ENCODE data around the gene TMEM41A. TPM values are rescaled to one million over a fixed set of nuclear protein-coding genes. Genes with fewer than 3 reads are reported as not detected.
"Not testable (repeated sequence)": the region's sequence is repeated elsewhere in the genome, so short reads cannot be mapped to it uniquely, and the experiment has no call there.

TMEM41A gene
- total RNA-seq, 1 experiment from 2014 or later, result 53.6 TPM

DNA sequence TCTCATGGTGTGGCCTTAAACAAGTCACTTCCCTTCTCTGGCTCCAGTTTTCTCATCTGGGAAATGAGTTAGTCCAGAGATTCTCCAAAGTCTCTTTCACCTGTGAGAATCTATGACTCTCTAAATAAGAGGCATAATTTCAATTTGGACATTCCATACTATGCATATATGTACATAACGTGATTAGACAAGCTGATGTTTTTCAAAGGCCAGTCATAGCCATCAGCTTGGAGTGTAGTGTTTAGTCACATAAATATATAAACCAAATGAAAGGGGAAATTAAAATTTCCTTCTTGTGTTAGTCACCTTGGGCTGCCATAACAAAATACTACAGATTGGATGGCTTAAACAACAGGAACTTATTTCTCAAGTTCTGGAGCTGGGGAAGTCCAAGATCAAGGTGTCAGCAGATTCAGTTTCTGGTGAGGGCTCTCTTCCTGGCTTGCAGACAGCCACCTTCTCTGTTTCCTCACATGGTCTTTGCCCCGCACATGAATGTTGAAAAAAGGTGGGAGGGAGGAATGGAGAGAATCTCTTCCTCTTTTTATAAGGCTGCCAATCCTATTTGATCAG is 19.4 kb downstream of the TMEM41A start:
- BruUV-seq (replicated peaks), result no TSS peak
- TF ChIP-seq, protein P1, sequence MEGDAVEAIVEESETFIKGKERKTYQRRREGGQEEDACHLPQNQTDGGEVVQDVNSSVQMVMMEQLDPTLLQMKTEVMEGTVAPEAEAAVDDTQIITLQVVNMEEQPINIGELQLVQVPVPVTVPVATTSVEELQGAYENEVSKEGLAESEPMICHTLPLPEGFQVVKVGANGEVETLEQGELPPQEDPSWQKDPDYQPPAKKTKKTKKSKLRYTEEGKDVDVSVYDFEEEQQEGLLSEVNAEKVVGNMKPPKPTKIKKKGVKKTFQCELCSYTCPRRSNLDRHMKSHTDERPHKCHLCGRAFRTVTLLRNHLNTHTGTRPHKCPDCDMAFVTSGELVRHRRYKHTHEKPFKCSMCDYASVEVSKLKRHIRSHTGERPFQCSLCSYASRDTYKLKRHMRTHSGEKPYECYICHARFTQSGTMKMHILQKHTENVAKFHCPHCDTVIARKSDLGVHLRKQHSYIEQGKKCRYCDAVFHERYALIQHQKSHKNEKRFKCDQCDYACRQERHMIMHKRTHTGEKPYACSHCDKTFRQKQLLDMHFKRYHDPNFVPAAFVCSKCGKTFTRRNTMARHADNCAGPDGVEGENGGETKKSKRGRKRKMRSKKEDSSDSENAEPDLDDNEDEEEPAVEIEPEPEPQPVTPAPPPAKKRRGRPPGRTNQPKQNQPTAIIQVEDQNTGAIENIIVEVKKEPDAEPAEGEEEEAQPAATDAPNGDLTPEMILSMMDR (IDR thresholded peaks at IDR 0.05; ENCODE audit: unreplicated experiment), result no peak
- DNase-seq, result no peak
- intact Hi-C loops (cut with micrococcal nuclease; ENCODE audit: unreplicated experiment), result no loop called here
- Mint-ChIP-seq H3K36me3 (ENCODE audit: insufficient read depth, unreplicated experiment) (peaks cover 82% of the 10 kb centered on the region), H3K4me1 (ENCODE audit: low read depth, unreplicated experiment) (no peaks in the 10 kb centered on the region), H3K27ac (ENCODE audit: unreplicated experiment) (no peak overlapping the region), H3K4me3 (ENCODE audit: low read depth, unreplicated experiment) (no peak overlapping the region), H3K27me3 (ENCODE audit: unreplicated experiment) (no peaks in the 10 kb centered on the region), H3K9me3 (ENCODE audit: low read depth, unreplicated experiment) (no peaks in the 10 kb centered on the region)
- CTCF ChIA-PET, result interaction anchor here (0.7 to 1.6 kb wide), 2 partner anchors 20 to 1843 kb away, joined by 3 to 4 read pairs; partner anchors contain the start of gene TMEM41A

DNA sequence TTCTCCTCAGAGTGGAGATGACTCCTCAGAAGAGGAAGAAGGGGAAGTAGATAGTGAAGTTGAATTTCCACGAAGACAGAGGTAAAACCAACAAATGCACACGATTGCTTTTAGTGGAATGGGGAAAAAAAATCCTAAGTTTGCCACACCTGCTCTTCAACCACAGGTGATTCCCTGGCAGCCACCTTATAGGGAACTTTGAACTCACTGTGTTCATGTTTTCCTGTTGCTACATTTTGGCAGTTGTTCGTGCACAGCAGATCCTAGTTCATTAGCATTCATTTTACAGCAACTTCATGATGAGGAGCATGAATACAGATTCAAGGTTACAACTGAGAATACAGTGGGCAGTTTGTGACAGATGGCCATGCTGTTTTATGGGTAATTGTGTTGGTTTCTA is 21.5 kb downstream of the TMEM41A start:
- BruUV-seq (replicated peaks), result no TSS peak
- H3K36me3 Mint-ChIP-seq (ENCODE audit: insufficient read depth, unreplicated experiment), result peaks cover 82% of the 10 kb centered on the region
- CTCF ChIA-PET, result no interaction called here

DNA sequence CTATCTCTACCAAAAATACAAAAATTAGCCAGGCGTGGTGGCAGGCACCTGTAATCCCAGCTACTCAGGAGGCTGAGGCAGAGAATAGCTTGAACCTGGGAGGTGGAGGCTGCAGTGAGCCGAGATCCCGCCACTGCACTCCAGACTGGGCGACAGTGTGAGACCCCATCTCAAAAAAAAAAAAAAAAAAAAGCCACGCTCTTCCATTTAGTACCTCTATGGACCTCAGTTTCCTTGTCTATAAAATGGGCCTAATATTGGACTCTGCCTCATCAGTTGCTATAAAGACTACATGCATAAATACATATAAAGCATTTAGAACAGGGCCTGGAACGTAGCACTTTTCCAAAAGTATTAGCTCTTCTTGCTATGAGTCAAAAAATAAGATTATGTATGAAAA is 23.9 kb downstream of the TMEM41A start:
- H3K4me1 Mint-ChIP-seq (ENCODE audit: low read depth, unreplicated experiment); H3K9me3 Mint-ChIP-seq (ENCODE audit: low read depth, unreplicated experiment); DNase-seq; intact Hi-C loops (cut with micrococcal nuclease; ENCODE audit: unreplicated experiment); H3K4me3 Mint-ChIP-seq (ENCODE audit: low read depth, unreplicated experiment); H3K27ac Mint-ChIP-seq (ENCODE audit: unreplicated experiment); H3K27me3 Mint-ChIP-seq (ENCODE audit: unreplicated experiment); BruUV-seq (replicated peaks): not testable (repeated sequence)
- CTCF ChIA-PET, result interaction anchor here (0.7 kb wide), 2 partner anchors 22 to 51 kb away, joined by 4 to 5 read pairs; no protein-coding TSS in a partner anchor
- peaks cover 69% of the 10 kb centered on the region for H3K36me3 Mint-ChIP-seq (ENCODE audit: insufficient read depth, unreplicated experiment)

More for the DNA sequence above, 21.5 kb downstream of the TMEM41A start:
- intact Hi-C loops (cut with micrococcal nuclease; ENCODE audit: unreplicated experiment), result no loop called here
- H3K4me1 Mint-ChIP-seq (ENCODE audit: low read depth, unreplicated experiment), result no peaks in the 10 kb centered on the region
- no peaks in the 10 kb centered on the region for H3K27me3 Mint-ChIP-seq (ENCODE audit: unreplicated experiment)
- H3K9me3 Mint-ChIP-seq (ENCODE audit: low read depth, unreplicated experiment), result no peaks in the 10 kb centered on the region
- H3K4me3 Mint-ChIP-seq (ENCODE audit: low read depth, unreplicated experiment), result no peak overlapping the region
- no peak overlapping the region for H3K27ac Mint-ChIP-seq (ENCODE audit: unreplicated experiment)
- TF ChIP-seq, protein P1 (IDR thresholded peaks at IDR 0.05; ENCODE audit: unreplicated experiment), result no peak
- no peak for DNase-seq

DNA sequence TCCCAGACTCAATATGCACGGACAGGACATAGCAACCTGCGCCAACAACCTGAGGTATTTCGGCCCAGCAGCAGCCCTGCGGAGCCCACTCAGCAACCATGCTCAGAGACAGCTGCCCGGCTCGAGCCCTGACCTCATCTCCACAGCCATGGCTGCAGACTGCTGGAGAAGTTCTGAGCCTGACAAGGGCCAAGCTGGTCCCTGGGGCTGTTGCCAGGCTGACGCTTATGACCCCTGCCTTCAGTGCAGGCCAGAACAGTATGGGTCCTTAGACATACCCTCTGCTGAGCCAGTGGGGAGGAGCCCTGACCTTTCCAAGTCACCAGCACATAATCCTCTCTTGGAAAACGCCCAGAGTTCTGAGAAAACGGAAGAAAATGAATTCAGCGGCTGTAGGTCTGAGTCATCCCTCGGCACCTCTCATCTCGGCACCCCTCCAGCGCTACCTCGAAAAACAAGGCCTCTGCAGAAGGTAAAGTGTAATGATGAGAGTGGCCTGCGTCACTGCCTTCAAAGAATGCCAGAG is 25.5 kb downstream of the TMEM41A start:
- TF ChIP-seq, protein P1 (IDR thresholded peaks at IDR 0.05; ENCODE audit: unreplicated experiment), result no peak
- no peaks in the 10 kb centered on the region for H3K4me1 Mint-ChIP-seq (ENCODE audit: low read depth, unreplicated experiment)

DNA sequence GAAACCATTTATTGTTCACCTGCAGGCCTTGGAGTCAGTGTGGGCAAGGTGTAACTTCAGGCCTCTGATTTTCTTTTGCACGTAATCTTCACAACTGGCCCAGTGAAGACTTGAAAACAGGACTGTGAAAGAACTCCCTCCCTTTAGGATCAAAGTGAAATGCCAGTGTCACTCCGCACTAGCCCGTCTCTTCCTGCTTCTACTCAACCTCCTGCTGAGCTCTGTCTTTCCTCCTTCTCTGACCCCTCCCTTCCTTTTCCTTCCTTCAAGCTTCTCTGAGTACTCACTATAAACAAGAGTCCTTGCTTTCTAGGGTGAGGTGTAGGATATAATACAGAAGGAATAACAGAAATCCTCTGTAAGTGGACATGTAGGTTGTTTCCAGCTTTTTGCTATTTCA is 28.5 kb downstream of the TMEM41A start:
- TF ChIP-seq, protein P1 (IDR thresholded peaks at IDR 0.05; ENCODE audit: unreplicated experiment), result no peak
- Mint-ChIP-seq H3K4me1 (ENCODE audit: low read depth, unreplicated experiment) (no peaks in the 10 kb centered on the region), H3K9me3 (ENCODE audit: low read depth, unreplicated experiment) (no peaks in the 10 kb centered on the region), H3K4me3 (ENCODE audit: low read depth, unreplicated experiment) (no peak overlapping the region), H3K36me3 (ENCODE audit: insufficient read depth, unreplicated experiment) (peaks cover 59% of the 10 kb centered on the region), H3K27me3 (ENCODE audit: unreplicated experiment) (no peaks in the 10 kb centered on the region), H3K27ac (ENCODE audit: unreplicated experiment) (no peak overlapping the region)
- BruUV-seq (replicated peaks), result no TSS peak
- CTCF ChIA-PET, result interaction anchor here (0.5 kb wide), 1 partner anchor 1205 kb away, joined by 5 read pairs; no protein-coding TSS in a partner anchor
- intact Hi-C loops (cut with micrococcal nuclease; ENCODE audit: unreplicated experiment), result no loop called here
- no peak for DNase-seq

More for the DNA sequence above, 25.5 kb downstream of the TMEM41A start:
- Mint-ChIP-seq H3K4me3 (ENCODE audit: low read depth, unreplicated experiment) (no peak overlapping the region), H3K27me3 (ENCODE audit: unreplicated experiment) (no peaks in the 10 kb centered on the region), H3K27ac (ENCODE audit: unreplicated experiment) (no peak overlapping the region), H3K9me3 (ENCODE audit: low read depth, unreplicated experiment) (no peaks in the 10 kb centered on the region), H3K36me3 (ENCODE audit: insufficient read depth, unreplicated experiment) (peaks cover 56% of the 10 kb centered on the region)
- no peak for DNase-seq
- CTCF ChIA-PET, result no interaction called here
- no TSS peak for BruUV-seq (replicated peaks)
- intact Hi-C loops (cut with micrococcal nuclease; ENCODE audit: unreplicated experiment), result no loop called here
